WTC11 (cell line): ENCODE measurements around the gene PIMREG.

Experiments
- JUN ChIP-seq: sonication (generic); formaldehyde crosslinking; IDR thresholded peaks from 2 replicates; pipeline ENCODE4 v1.8.0; 2023; ENCODE audit warnings: mild to moderate bottlenecking, missing genetic modification reagents
- NR3C1 ChIP-seq: sonication (generic); formaldehyde crosslinking; conservative IDR thresholded peaks from 2 replicates; pipeline ENCODE4 v1.8.1; 2023; ENCODE audit warnings: low read depth, mild to moderate bottlenecking, missing genetic modification reagents
- TF ChIP-seq, protein P1 (sequence below): fragments of 200-600 bp; IDR thresholded peaks from 2 replicates; pipeline ENCODE4 v1.8.0; 2022; ENCODE audit warnings: antibody characterized with exemption

GRCh38 chr17:6455321-6455705, 11.1 kb downstream of the PIMREG start:
- TF ChIP-seq NR3C1 (CRISPR knock-in tag) (no peak), JUN (CRISPR knock-in tag) (no peak)
- TF ChIP-seq, protein P1, sequence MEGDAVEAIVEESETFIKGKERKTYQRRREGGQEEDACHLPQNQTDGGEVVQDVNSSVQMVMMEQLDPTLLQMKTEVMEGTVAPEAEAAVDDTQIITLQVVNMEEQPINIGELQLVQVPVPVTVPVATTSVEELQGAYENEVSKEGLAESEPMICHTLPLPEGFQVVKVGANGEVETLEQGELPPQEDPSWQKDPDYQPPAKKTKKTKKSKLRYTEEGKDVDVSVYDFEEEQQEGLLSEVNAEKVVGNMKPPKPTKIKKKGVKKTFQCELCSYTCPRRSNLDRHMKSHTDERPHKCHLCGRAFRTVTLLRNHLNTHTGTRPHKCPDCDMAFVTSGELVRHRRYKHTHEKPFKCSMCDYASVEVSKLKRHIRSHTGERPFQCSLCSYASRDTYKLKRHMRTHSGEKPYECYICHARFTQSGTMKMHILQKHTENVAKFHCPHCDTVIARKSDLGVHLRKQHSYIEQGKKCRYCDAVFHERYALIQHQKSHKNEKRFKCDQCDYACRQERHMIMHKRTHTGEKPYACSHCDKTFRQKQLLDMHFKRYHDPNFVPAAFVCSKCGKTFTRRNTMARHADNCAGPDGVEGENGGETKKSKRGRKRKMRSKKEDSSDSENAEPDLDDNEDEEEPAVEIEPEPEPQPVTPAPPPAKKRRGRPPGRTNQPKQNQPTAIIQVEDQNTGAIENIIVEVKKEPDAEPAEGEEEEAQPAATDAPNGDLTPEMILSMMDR = no peak
